ENCODE results near the gene FGGY. TPM values are rescaled to one million over a fixed set of nuclear protein-coding genes. Genes with fewer than 3 reads are reported as not detected.

FGGY gene
- total and polyA plus RNA-seq, 2 donors = 16.6 to 36.9 TPM

- H3K36me3 ChIP-seq (ENCODE audit: insufficient read depth) = no peaks in the 10 kb centered on the region
- no peak overlapping the region for H3K4me3 ChIP-seq (ENCODE audit: low read depth, low read length)
- no peak for DNase-seq (ENCODE audit: extremely low spot score)
- no peak overlapping the region for H3K27ac ChIP-seq (ENCODE audit: low read depth)
- H3K4me1 ChIP-seq (ENCODE audit: insufficient read depth) = no peaks in the 10 kb centered on the region
Measured at GRCh38 chr1:59379371-59379728, 82.5 kb downstream of the FGGY start.

- Histone ChIP-seq H3K36me3 (ENCODE audit: insufficient read depth) (peaks cover 2% of the 10 kb centered on the region), H3K4me1 (ENCODE audit: insufficient read depth) (no peaks in the 10 kb centered on the region), H3K4me3 (ENCODE audit: low read depth, low read length) (no peak overlapping the region), H3K27ac (ENCODE audit: low read depth) (no peak overlapping the region)
- DNase-seq (ENCODE audit: extremely low spot score) = no peak
- 65% methylated on average over 3 of the region's 3 CpGs for WGBS
Measured at GRCh38 chr1:59383963-59384362, 87.1 kb downstream of the FGGY start.

DNA sequence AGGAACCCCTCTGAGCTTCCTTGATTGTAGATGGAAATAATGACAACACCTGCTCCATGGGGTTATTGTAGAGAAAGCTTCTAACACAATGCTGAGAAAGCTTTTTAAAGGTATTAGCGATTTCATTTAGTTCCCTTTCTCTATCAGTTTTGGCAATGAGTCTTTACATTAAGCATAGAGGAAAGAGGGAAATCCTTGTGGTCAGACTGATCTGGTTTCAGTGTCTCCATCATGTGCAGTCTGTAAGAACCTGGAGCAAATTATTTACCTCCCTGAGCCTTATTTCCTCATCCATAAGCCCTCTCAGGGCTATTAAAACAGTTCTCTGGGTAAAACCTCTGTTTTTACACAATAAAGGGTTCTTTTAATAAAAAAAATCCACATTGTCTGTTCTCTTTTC lies 87.5 kb downstream of the FGGY start:
- Histone ChIP-seq H3K36me3 (ENCODE audit: insufficient read depth) (peaks cover 2% of the 10 kb centered on the region), H3K27ac (ENCODE audit: low read depth) (no peak overlapping the region), H3K4me1 (ENCODE audit: insufficient read depth) (no peaks in the 10 kb centered on the region), H3K4me3 (ENCODE audit: low read depth, low read length) (no peak overlapping the region)
- no peak for DNase-seq (ENCODE audit: extremely low spot score)
- 61% methylated on average over 1 of the region's 1 CpG for WGBS

DNA sequence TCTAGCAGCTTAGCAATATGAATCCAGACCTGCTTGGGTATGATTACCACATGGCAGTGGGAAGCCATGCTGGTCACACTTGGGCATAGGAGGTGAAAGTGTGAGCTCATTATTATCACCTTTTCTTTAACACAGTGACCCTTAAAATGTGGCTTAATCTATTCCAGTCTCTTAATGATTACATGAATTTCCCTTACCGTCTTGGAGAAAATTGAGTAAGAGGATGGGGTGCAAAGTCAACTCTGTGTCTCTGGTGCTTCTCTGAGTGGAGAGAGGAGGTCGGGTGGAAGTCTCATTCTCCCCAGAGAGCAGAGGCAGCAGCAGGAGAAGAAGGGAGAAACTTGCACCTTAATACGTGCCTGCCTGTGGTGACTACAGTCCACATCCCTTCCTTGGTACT lies 91.3 kb downstream of the FGGY start:
- Histone ChIP-seq H3K36me3 (ENCODE audit: insufficient read depth) (peaks cover 2% of the 10 kb centered on the region), H3K27ac (ENCODE audit: low read depth) (no peak overlapping the region), H3K4me3 (ENCODE audit: low read depth, low read length) (no peak overlapping the region), H3K4me1 (ENCODE audit: insufficient read depth) (no peaks in the 10 kb centered on the region)
- DNase-seq (ENCODE audit: extremely low spot score) = no peak
- WGBS = 93% methylated on average over 3 of the region's 3 CpGs

DNA sequence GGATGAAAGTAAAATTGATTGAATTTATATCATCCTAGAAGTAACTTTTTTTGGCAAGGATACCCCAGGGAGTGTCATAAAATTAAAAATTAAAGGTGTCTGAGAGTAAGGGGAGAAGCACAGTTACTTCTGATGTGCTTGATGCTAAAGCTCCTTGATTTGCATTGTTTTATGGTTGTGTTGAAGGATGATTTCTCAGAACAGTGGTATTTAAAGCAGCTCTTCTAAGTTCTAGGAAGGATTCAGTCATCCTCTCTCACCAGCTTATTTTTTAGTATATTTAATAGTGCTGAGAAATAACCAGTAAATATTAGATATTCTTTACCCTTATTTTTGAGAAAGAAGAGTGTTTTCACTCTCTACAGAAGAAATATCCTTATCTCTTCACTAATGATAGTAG lies 93.0 kb downstream of the FGGY start:
- peaks cover 2% of the 10 kb centered on the region for H3K36me3 ChIP-seq (ENCODE audit: insufficient read depth)
- no peak overlapping the region for H3K4me3 ChIP-seq (ENCODE audit: low read depth, low read length)
- DNase-seq (ENCODE audit: extremely low spot score) = no peak

GRCh38 chr1:59390307-59390706 lies 93.4 kb downstream of the FGGY start:
- Histone ChIP-seq H3K4me1 (ENCODE audit: insufficient read depth) (no peaks in the 10 kb centered on the region), H3K4me3 (ENCODE audit: low read depth, low read length) (no peak overlapping the region), H3K36me3 (ENCODE audit: insufficient read depth) (peaks cover 2% of the 10 kb centered on the region), H3K27ac (ENCODE audit: low read depth) (no peak overlapping the region)
- 96% methylated on average over 3 of the region's 3 CpGs for WGBS
- no peak for DNase-seq (ENCODE audit: extremely low spot score)

More for the DNA sequence above, 93.0 kb downstream of the FGGY start:
- no peaks in the 10 kb centered on the region for H3K4me1 ChIP-seq (ENCODE audit: insufficient read depth)
- H3K27ac ChIP-seq (ENCODE audit: low read depth) = no peak overlapping the region

DNA sequence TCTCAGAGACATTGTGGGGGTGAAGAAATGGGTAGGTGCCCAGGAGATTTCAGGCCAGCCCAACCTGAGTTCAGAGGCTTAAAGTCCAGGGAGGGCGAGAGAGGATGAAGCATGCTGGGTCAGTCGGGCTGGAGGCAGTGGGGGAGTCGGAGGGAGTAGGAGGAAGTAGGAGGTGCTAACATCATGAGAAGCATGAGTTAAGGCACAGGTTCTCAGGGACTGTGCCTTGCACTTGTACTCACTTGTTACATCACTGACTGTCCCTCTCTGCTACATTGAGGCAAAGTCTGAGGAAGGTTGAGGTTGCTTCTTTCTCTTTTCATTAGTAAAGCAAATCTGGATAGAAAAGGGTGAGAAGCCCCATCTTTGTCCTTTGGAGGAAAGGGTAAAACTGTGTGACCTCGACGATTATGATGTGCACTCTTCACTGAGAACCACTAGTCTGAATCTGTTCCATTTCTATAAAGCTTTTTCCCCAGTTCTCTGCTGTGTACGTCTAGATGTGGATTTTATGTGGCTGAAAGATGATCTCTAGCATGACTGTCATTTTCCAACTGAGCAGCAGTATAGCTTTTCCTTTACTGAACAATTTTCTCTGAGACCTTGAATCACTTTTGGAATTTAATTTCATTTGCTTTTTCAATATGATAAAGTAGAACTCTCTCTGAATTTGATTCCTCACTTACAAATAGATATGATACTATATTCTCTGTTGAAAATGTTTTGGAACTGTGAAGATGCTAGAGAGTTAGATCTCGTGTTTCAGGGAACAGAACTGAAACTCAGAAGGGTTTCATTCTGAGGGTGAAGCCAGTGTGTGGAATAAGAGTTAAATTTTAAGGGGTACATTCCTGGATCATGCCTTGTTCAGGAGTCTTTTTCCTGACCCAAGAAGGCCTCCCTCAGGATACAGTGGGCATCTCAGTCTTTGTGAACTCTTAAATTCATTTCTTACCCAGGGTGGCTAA lies 94.6 kb downstream of the FGGY start:
- 50% methylated on average over 7 of the region's 7 CpGs for WGBS
- Histone ChIP-seq H3K36me3 (ENCODE audit: insufficient read depth) (peaks cover 2% of the 10 kb centered on the region), H3K27ac (ENCODE audit: low read depth) (no peak overlapping the region), H3K4me3 (ENCODE audit: low read depth, low read length) (no peak overlapping the region), H3K4me1 (ENCODE audit: insufficient read depth) (no peaks in the 10 kb centered on the region)
- no peak for DNase-seq (ENCODE audit: extremely low spot score)

GRCh38 chr1:59393211-59394180 lies 96.6 kb downstream of the FGGY start:
- H3K27ac ChIP-seq (ENCODE audit: low read depth) = peak overlapping the region; percentile 83
- no peaks in the 10 kb centered on the region for H3K36me3 ChIP-seq (ENCODE audit: insufficient read depth)
- 17% methylated on average over 7 of the region's 7 CpGs for WGBS
- no peaks in the 10 kb centered on the region for H3K4me1 ChIP-seq (ENCODE audit: insufficient read depth)
- no peak overlapping the region for H3K4me3 ChIP-seq (ENCODE audit: low read depth, low read length)
- DNase-seq (ENCODE audit: extremely low spot score) = peak; percentile 87

GRCh38 chr1:59394706-59395425 lies 98.0 kb downstream of the FGGY start:
- no peak for DNase-seq (ENCODE audit: extremely low spot score)
- 86% methylated on average over 6 of the region's 6 CpGs for WGBS
- H3K27ac ChIP-seq (ENCODE audit: low read depth) = no peak overlapping the region
- H3K36me3 ChIP-seq (ENCODE audit: insufficient read depth) = no peaks in the 10 kb centered on the region
- H3K4me1 ChIP-seq (ENCODE audit: insufficient read depth) = no peaks in the 10 kb centered on the region
- no peak overlapping the region for H3K4me3 ChIP-seq (ENCODE audit: low read depth, low read length)

DNA sequence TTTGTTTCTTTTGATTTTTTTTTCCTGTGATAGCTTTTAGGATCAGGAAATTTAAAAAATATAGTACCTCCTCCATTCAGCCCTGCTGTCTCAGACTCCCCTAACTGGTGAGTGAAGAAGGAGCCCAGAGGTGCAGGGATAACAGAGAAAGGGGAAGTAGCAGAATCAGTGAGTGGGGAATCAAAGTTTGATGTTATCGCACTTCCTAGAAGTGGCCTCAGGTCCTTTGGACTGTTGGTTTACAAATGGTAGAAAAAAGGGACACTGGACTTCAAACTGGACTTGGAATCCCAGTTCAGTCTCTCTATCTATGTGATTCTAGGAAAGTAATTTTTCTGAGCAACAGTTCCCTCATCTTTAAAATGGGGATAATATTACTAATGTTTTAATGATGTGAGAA lies 99.5 kb downstream of the FGGY start:
- Histone ChIP-seq H3K27ac (ENCODE audit: low read depth) (no peak overlapping the region), H3K36me3 (ENCODE audit: insufficient read depth) (no peaks in the 10 kb centered on the region), H3K4me3 (ENCODE audit: low read depth, low read length) (no peak overlapping the region), H3K4me1 (ENCODE audit: insufficient read depth) (no peaks in the 10 kb centered on the region)
- WGBS = 94% methylated on average over 1 of the region's 1 CpG
- no peak for DNase-seq (ENCODE audit: extremely low spot score)

GRCh38 chr1:59397139-59397858 lies 100.4 kb downstream of the FGGY start:
- H3K27ac ChIP-seq (ENCODE audit: low read depth) = no peak overlapping the region

GRCh38 chr1:59399642-59400041 lies 102.7 kb downstream of the FGGY start:
- DNase-seq (ENCODE audit: extremely low spot score) = no peak
- Histone ChIP-seq H3K4me1 (ENCODE audit: insufficient read depth) (no peaks in the 10 kb centered on the region), H3K27ac (ENCODE audit: low read depth) (no peak overlapping the region), H3K4me3 (ENCODE audit: low read depth, low read length) (no peak overlapping the region), H3K36me3 (ENCODE audit: insufficient read depth) (no peaks in the 10 kb centered on the region)
- 79% methylated on average over 1 of the region's 1 CpG for WGBS

More at GRCh38 chr1:59397139-59397858, 100.4 kb downstream of the FGGY start:
- H3K4me1 ChIP-seq (ENCODE audit: insufficient read depth) = no peaks in the 10 kb centered on the region
- no peak for DNase-seq (ENCODE audit: extremely low spot score)
- WGBS = 70% methylated on average over 7 of the region's 7 CpGs
- H3K36me3 ChIP-seq (ENCODE audit: insufficient read depth) = no peaks in the 10 kb centered on the region
- H3K4me3 ChIP-seq (ENCODE audit: low read depth, low read length) = no peak overlapping the region

- H3K4me3 ChIP-seq (ENCODE audit: low read depth, low read length) = no peak overlapping the region
- DNase-seq (ENCODE audit: extremely low spot score) = no peak
- H3K27ac ChIP-seq (ENCODE audit: low read depth) = no peak overlapping the region
- H3K4me1 ChIP-seq (ENCODE audit: insufficient read depth) = no peaks in the 10 kb centered on the region
- no peaks in the 10 kb centered on the region for H3K36me3 ChIP-seq (ENCODE audit: insufficient read depth)
- WGBS = 95% methylated on average over 3 of the region's 3 CpGs
Measured at GRCh38 chr1:59401581-59401980, 104.7 kb downstream of the FGGY start.
